Esophagus squamous epithelium (tissue), 4 donors: ENCODE measurements around the gene RGS7.

Experiments
- POLR2A ChIP-seq, 4 donors: fragments of 450-650 bp; IDR thresholded peaks; one replicate each; pipeline ENCODE4 v1.6.1; 2017; ENCODE audit warnings: antibody characterized with exemption in 4 of 4, mild to moderate bottlenecking in 4 of 4, moderate library complexity in 3 of 4
- TF ChIP-seq, protein P1 (sequence below), 6 experiments: fragments of 450-650 bp in 4 of 6; fragments of 200-600 bp in 2 of 6; sonication (generic) in 2 of 6; IDR thresholded peaks; one replicate each; pipeline ENCODE4 v1.5.1; 2016 to 2019; ENCODE audit warnings: antibody characterized with exemption in 6 of 6, mild to moderate bottlenecking in 4 of 6, moderate library complexity in 4 of 6

DNA sequence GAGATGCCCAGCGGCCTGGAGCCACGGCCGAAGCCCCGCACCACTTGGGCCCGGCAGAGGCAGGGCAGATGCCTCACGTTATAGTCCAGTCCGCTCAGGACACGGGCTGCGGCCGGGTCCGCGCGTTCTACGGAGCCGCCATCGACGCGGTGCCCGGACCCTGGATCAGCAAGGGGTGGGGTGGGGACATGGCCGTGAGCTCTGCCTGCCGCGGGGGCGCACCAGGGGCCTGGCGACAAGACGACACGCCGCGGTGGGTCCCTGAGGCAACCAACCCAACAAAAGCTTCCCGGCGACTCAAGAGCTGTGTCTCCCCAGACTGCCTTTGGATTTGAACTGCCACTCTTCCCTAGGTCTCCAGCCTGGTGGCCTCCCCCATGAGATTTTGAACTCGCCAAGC, 533.6 kb downstream of the RGS7 start:
- TF ChIP-seq, protein P1, sequence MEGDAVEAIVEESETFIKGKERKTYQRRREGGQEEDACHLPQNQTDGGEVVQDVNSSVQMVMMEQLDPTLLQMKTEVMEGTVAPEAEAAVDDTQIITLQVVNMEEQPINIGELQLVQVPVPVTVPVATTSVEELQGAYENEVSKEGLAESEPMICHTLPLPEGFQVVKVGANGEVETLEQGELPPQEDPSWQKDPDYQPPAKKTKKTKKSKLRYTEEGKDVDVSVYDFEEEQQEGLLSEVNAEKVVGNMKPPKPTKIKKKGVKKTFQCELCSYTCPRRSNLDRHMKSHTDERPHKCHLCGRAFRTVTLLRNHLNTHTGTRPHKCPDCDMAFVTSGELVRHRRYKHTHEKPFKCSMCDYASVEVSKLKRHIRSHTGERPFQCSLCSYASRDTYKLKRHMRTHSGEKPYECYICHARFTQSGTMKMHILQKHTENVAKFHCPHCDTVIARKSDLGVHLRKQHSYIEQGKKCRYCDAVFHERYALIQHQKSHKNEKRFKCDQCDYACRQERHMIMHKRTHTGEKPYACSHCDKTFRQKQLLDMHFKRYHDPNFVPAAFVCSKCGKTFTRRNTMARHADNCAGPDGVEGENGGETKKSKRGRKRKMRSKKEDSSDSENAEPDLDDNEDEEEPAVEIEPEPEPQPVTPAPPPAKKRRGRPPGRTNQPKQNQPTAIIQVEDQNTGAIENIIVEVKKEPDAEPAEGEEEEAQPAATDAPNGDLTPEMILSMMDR (IDR thresholded peaks at IDR 0.05) = no peak
- TF ChIP-seq POLR2A (IDR thresholded peaks at IDR 0.05) = no peak
